DLD1 (cell line): ENCODE measurements around the gene CRYM.
"Not testable (repeated sequence)": the region's sequence is repeated elsewhere in the genome, so short reads cannot be mapped to it uniquely, and the experiment has no call there.

Experiments
- in situ Hi-C: cut with HindIII; loops from 2 replicates; pipeline ENCODE4 v1.10.0; 2017; ENCODE audit warnings: low sequenced_read_pairs

CRYM gene

GRCh38 chr16:21281698-21282389 lies 3.8 kb upstream of the CRYM start:
- in situ Hi-C loops, result loop anchor here (25.0 kb wide), 1 partner anchor 95 kb away; no protein-coding TSS in a partner anchor

- in situ Hi-C loops, result loop anchor here (25.0 kb wide), 1 partner anchor 92 kb away; no protein-coding TSS in a partner anchor
Measured at GRCh38 chr16:21279501-21279900, 1.4 kb upstream of the CRYM start.

GRCh38 chr16:21277045-21277926 lies 804 bp downstream of the CRYM start:
- in situ Hi-C loops, result loop anchor here (25.0 kb wide), 1 partner anchor 90 kb away; no protein-coding TSS in a partner anchor

DNA sequence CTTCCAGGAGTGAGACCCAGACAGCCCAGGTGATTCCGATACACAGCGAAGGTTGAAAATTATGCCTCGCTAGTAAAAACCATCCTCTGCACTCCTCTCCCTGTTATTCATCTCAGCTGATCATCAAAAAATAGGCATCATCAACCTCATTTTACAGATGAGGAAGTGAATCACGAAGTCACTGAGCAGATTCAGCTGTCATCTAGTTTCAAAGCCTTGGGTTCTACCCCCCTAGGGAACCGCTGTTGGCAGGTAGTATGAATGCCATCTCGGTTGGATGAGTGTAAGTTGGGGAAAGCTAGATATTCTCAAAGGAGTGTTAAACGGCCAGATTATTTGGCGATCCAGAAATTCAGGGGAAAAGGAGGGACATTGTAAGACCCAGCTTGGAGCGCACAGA lies 2.0 kb downstream of the CRYM start:
- in situ Hi-C loops, result loop anchor here (25.0 kb wide), 1 partner anchor 89 kb away; no protein-coding TSS in a partner anchor

- in situ Hi-C loops, result loop anchor here (25.0 kb wide), 1 partner anchor 88 kb away; no protein-coding TSS in a partner anchor
Measured at GRCh38 chr16:21275529-21275928, 2.6 kb downstream of the CRYM start.

DNA sequence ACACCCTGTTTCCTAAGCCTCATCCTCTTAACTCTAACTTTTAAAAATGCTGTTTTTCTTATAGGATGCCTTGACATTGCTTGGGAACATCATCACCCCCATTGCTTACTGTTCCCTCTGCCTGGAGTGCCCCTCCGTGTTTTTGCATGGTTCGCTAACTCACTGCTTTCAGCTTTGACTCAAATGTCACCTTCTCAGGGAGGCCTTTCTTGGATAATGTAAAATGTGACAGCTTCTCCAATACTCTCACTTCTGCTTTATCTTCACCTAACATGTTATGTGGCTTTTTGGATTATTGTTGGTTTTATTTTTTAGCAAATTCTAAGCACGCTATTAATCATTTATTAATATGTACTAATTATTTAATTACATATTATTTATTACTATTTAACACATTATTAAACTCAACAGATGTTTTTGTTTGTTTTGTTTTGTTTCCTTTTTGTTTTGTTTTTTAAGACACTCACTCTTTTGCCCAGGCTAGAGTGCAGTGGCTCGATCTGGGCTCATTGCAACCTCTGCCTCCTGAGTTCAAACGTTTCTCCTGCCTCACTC lies 3.8 kb downstream of the CRYM start:
- in situ Hi-C loops, result no loop called here

DNA sequence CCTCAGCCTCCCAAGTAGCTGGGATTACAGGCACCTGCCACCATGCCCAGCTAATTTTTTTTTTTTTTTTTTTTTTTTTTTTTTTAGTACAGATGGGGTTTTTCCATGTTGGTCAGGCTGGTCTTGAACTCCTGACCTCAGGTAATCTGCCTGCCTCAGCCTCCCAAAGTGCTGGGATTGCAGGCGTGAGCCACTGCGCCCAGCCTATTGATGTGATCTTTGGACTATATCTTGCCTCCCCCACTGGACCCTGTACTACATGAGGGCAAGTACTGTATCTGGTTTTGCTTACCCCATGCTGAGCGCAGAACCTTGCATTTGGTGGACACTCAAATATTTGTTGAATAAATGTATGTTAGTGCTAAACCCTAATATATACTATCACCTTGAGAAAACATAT lies 5.3 kb downstream of the CRYM start:
- in situ Hi-C loops, result not testable (repeated sequence)

GRCh38 chr16:21272253-21272652 lies 5.8 kb downstream of the CRYM start:
- in situ Hi-C loops, result no loop called here

DNA sequence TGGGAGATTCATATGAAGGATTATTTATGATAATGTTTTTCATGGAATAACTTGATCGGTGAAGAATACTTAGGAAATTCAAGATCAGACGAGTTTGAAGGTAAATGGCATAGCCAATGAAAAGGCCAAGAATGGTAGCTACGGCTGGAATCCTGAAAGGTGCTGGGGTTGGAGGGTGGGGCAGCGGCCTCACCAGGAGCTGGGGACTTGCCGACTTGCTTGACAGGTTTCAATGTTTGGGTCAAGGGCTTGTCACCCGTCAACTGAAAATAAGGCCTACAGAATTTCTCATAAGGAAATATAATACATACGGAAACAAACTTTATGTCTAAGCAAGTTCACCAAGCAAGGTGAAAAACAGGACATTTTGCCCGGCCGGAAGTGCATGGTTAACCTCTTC lies 9.9 kb downstream of the CRYM start:
- in situ Hi-C loops, result no loop called here

GRCh38 chr16:21267298-21267697 lies 10.8 kb downstream of the CRYM start:
- in situ Hi-C loops, result no loop called here

DNA sequence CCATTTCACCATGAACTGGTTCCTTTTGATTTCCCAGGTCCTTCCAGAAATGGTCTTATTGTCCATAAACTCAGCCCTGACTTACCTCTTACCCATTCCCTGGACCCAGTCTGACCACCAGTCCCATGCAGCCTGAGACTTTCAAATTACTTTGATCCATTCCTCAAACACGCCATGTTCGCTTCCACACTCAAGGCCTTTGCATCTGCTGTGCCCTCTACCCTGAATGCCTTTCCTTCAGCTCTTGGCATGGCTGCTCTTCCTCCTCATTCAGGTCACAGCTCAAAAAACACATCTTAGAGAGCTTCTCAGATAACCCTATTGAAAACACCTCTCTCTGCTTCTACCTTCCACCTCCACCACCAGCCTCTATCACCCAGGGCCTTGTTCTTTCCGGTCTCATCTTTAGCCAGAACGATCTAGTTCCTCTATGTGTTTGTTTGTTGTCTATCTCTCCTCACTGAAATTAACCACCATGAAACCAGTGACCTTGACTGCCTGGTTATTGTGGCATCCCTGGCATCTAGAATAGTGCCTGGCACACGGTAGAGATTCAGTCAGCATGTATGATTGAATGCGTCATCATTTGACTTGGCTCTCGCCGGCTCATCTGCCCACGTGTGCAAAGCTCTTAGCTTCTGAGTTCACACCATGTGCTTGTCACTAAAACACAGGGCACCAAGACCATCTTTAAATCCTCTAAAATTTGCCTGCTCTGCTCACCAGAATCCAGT lies 12.8 kb downstream of the CRYM start:
- in situ Hi-C loops, result no loop called here

GRCh38 chr16:21264571-21265036 lies 13.5 kb downstream of the CRYM start:
- in situ Hi-C loops, result no loop called here

GRCh38 chr16:21263640-21264570 lies 14.2 kb downstream of the CRYM start:
- in situ Hi-C loops, result no loop called here

- in situ Hi-C loops, result no loop called here
Measured at GRCh38 chr16:21262779-21263639, 15.1 kb downstream of the CRYM start.

DNA sequence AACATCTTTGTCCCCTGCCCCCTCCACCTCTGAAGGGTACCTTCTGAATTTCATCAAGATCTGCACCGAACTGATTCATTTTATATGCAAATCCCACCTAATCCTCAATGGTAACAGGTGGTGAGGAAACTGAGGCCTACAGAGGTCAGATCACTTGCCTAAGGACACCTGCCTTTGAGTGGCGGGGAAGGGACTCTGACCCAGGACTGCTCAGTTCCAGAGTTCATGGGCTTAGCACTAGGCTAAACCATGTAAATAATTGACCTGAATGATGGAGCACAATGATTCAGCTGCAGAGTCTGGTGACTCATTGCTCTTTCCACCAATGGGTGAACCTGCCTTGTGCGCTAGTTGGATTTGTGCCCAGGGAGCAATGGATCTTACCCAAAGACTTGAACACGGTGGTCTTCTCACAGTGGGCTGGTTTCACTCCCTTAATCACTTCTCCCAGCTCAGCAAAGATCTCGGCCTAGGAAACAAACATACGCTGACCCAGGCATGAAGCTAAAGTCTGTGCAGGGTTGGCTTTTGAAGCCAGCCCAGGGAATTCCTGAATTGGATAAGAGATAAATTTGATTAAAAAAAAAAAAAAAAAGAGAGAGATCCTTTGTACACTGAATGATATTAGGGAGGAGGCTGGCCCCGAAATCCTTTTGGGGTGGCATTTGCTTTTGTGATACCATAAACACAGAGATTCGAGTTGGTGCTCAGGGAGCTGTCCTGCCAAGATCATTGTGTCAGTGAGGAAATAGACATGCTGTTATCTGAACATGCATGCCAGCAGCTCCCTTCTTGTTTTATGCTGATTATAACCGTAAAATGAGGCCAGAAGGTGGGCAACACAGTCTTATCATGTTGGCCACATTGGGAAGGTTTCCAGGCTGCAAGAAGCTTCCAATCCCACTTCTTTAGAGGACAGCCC lies 17.0 kb downstream of the CRYM start:
- in situ Hi-C loops, result no loop called here

DNA sequence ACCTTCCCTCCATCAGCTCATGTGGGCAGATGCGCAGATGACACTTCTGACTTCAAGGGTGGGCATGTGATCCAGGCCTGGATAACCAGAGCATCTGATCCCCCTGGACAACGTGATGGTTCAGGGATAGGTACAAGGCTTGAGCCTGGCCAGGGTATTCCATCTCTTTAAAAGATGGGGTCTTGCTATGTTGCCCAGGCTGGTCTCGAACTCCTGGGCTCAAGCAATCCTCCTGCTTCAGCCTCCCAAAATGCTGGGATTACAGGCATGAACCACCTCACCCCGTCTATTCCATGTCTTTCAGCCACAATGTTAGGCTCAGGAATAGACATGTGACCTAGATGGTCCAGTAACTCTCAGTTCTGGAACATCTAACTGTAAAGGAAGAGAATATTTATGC lies 20.8 kb downstream of the CRYM start:
- in situ Hi-C loops, result no loop called here

DNA sequence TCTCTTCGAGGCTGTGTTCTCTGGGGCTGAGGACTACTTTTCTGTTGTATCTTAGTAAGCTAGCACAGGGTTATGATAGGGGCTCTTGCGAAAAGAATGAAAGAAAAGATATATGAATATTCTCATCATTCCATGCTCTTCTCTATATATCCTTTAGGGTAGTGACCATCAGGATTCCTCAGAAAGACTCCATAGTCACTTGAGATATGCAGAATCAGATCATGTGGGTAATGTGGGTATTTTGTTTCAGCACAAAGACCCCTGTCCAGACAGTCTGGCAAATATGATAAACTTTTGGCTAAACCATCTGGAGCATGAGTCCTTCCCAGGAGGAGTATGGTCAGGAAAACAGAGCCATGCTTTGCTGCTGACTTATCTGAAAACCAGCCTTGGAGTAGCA lies 21.5 kb downstream of the CRYM start:
- in situ Hi-C loops, result no loop called here

- in situ Hi-C loops, result no loop called here
Measured at GRCh38 chr16:21253470-21253869, 24.6 kb downstream of the CRYM start.
